CMK (cell line): ENCODE data around the gene SHISA2.

Experiments
- DNase-seq: peaks from one replicate; pipeline ENCODE4 v3.0.0-alpha.2; 2010; ENCODE audit warnings: low read depth

SHISA2 gene

DNA sequence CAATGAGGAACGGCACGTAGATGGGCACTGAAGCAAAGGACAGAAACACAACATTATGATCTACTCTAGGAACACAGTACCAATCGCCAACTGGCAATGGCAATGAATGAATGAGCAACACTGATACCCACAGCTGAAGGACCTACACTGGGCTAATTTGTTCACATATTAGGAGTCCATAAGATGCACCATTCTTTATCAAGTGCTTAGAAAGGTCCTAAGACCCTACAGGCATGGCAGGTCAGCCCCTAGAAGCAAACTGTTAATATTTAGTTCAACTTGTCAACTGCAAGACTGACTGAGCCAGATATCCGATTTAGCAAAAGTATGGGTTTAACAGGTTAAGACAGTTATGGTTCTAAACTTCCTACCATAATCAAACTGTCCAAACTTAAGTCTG is 4.8 kb downstream of the SHISA2 start:
- DNase-seq, result no peak

DNA sequence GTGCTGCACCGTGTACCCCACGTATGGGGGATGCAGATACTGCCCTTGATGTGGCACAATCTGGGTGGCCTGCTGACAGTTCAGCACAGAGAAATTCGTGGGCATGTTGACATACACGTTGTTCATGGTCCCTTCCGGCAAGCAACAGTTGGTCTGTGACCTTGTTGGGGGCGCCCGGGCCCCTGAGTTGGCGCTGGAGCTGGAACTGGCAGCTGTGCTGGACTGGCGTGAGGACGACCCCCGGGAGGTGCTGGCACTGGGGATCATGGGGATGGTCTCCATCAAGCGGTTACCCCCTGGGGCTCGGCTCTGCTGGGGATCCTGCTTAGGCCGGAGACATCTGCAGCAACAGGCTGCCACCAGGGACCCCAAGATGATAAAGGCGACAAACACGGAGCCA is 5.2 kb downstream of the SHISA2 start:
- DNase-seq, result no peak

DNA sequence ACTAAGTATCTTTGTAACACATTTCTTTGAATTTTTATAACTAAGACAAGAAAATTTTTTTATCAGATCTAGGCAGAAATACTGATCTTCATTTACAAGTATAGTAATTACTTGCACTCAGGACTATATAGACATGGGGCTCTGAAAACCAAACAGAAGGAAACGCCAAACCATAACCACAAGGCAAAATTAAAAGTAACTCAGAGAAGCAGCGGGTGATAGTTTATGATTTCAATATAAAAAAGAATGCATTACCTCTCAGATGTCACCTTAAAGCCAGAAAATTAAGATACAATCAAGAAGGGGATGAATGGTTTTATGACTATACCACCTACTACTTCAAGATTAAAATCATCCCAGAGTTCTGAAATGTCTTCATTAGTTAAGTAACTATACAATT is 6.7 kb downstream of the SHISA2 start:
- DNase-seq, result no peak

DNA sequence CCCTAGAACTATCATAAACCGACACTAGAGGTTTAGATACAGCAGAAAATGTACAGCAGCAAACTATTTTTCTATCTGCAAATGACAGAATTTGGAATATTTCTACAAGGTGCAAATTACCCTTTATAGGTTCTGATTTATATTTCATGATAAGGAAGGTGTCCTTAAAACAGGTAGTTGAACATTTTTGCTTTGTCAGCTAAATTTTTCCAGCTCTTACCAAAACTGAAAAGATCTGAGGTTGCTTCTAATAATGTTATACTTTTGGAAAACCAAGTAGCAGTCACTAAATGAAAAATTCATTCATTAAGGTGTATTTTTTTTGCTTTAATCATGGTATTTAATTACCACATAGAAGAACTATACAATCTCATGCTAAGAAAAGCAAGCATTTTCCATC is 9.0 kb downstream of the SHISA2 start:
- no peak for DNase-seq

DNA sequence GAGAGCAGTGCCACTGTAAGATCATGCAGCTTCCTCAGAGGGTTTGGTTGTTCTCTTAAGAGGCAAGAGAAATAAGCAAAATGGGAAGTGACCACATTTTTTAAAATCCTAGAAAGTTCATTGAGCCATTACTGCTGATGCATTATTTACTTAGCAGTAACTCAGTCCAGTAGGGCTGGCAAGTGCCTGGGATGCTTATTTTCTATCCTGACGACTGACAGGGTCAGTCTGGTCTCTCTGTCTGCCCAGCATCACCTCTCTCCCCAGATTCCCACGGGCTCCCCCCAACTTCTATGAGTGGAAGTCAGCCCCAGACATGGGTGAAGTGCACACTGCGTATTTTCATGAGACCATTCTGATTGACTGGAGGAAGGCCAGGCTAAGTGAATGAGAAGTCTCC is 10.4 kb downstream of the SHISA2 start:
- DNase-seq, result no peak

DNA sequence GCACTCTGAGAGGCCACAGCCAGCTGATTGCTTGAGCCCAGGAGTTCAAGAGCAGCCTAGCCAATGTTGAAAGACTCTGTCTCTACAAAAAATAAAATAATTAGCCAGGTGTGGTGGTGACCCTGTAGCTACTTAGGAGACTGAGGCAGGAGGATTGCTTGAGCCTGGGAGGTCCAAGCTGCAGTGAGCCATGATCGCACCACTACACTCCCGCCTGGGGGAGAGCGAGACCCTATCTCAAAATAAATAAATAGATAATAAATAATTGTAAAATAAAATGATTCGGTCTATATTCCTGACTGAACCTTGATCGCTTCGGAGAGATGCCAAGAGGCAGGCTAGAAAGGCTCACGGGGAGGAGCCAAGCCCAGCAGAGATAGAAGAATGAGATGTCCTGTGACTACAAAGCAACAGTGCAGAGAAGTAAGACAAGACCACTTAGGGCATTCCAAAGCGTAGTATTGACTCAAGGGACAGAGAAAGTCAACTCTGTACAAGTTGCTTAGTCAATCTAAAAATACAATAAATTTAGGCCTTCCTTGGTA is 12.8 kb downstream of the SHISA2 start:
- DNase-seq, result no peak

DNA sequence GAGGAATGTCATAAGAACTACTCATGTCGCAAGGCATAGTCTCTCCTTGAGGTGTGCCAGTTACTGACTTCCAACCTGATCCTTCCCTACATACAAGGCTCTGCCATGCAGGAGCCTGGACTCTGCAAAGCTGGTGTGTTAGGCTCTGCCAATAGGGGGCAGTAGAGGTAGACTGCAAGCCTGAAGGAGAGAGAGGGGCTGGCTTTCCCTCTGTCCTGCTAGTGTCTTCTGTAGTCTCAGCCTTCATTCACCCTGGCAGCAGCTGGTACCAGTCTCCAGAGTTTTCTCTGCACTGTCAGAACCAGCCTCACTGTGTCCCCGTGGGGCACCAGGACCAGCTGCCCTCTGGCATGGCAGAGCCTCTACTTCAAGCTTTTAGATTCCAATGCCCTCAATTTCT is 14.5 kb downstream of the SHISA2 start:
- no peak for DNase-seq

DNA sequence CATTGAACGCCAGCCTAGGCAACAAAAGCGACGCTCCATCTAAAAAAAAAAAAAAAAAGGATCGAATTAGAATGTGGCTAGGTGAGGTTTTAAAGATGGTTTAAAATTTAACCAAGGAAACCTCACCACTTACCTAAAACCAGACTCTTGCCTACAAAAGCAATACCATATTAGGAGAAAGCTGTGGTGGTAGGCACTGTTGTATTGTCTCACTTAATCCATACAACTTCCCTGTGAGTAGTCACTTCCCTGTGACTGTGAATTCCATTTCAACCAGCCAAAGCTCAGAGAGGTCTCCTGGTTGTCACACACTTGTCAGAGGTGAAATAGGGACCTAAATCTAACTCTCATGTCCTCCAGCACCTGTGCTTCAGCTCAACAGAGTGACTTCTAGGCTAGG is 15.4 kb downstream of the SHISA2 start:
- no peak for DNase-seq

DNA sequence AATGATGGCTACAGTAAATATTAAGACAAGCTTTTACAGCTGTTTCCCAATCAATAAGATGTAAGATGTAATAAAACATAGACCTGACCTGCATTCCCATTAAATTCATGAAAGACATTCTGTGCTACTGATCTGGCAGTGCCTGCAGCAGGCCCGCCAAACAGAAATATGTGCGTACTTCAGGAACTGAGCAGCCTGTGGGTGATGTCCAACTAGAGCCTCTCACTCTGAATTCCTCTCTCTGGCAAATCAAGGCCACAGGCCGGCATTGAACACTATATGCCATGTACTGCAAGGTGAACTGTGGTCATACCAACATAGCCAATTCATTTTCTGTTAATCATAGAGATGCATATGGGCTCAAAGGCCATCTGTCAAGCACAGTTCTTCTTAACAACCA is 17.8 kb downstream of the SHISA2 start:
- DNase-seq, result no peak

DNA sequence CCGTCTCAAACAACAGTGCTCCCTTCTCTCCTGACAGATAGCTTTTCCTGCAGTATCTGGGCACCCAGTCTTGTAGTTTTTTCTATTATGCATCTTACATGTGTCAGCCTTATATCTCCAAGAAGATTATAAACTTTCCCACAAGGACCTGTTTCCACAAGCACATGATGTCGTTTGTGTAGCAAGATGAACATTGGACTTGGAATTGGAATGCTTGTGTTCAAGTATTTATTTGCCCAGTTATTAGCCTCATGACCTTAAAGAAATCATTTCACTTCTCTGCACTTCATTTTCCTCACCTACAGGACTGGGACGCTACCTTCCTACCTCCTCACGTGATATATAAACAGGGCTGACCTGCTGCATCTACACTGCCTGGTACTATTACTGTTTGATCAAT is 21.5 kb downstream of the SHISA2 start:
- DNase-seq, result no peak

DNA sequence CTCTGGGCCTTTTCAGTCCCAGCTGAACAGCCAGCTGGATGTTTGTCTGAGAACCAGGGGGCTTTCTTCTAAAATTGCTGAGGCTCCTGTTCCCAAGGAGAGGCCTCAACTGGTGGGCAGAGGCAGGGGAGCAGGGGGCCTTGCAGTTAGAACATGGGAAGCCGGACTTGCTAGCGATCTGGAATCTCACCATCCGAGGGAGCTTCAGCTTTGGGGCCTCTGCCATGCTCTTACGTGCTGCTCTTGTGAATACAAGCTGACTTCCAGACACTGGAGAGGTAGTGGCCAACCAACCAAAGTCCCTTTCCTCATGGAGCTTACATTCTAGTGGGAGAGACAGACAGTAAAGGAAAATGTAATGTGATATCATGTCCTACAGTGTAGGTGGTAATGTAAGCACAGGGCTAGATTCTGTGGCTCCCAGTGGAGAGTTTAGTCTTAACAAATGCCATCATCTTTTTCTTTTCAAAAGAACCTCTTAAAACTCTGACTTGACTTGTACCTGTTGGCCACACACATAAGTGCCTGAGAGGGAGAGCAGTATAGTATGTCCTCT is 22.2 kb downstream of the SHISA2 start:
- no peak for DNase-seq

DNA sequence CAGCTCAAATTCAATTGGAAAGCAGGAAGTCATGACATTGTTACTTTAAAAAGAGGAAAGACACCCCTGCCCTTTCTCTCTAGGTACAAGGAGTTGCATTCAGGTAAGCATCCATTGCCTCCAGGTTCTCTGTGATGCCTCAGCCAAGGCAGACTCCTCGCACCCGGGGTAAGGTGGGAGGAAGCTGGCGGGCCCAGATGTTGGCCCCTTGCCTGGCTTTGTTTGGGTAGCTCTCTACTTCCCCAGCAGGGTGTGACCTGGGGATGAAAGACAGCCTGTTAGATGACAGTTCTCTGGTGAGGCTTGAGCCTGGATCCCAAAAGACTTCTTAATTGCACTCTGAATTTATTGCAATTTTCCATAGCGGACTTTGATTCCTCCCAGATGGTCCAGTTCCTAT is 25.6 kb downstream of the SHISA2 start:
- no peak for DNase-seq

DNA sequence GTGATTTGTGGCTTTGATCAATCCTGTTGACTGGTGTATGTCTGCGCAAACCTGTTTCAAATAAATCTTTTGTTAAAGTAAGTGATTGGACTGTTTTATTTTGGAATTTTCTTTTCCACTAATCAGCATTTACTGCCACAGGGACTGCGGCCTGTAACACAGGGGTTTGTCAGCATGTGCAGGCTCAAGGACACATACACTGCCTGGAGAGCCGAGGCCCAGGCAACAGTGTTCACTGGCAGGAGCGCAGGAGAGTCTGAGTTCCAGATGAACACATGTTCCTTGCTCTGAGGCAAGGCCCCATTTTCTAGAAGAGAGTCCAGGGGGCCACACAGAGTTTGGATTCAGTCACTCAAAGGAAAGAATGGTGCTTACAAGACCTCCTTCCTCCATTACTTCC is 26.0 kb downstream of the SHISA2 start:
- no peak for DNase-seq

DNA sequence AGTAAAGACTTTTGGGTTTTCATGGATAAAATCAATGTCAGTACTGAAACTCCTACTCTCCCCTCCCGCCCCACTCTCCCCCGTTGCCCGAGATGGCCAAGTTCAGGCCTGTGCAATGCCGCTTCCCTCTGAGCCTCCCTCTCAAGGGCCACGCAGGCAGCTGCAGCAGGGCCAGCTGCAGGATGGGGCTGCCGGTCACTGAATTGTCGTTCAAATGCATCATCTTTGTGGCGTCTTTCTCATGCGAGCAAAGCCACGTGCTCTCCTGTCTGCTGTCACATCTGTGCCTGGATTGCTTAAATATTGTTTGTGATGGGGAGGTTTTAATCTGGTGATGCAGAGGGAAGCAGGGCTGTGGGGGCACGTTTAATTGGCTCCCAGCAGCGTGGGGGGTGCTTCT is 26.6 kb downstream of the SHISA2 start:
- no peak for DNase-seq

DNA sequence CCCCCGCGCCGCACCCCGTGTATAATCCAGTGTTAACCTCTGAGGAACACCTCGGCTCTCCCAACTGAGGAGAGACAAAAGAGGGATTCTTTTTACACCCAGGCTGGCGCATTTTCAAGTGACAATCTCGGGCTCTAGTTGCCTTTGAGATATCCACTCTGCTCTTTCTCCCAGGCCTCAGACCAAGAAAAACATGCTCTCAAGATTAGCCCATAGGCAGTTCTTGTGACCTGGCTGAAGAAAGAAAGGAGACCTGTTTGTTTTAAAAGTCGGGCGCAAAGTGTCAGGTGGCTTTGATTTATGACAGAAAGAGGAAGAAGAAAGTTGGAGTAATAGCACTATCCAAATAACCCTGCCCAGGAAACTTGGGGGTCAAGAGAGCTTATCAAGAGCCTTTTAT is 27.3 kb downstream of the SHISA2 start:
- no peak for DNase-seq

DNA sequence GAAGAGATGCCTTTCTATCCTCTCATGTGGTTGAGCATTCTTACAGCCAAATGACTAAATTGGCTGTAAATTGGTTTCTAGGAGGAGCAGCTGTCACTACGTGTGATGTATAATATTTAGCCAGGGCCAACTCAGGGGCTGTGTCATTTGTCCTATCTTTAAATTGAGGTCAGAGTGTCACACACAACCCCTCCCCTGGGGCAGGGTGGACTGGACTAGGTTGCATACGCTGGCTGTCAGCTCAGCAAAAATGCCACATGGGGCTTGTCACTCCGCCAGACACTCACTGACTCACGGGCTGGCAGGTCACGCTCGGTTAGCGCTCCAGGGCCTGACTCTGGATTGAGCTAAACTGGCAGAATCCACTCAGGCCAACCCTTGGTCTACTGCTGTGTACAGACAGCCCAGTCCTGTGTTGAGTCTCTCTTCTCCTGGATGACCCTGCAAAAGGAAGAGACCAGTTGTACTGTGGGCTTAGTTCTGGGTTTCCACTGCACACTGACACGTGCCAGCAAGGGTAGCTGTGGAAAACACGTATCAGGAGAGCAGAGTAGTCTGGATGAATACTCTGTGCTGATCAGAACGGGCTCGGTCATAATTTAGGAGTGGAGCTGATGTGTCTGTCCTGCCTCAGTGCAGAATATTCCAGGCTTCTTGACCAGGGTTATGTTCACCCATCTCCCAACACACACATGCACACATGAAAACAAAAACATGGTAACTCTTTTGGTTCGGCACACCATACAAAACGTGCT is 29.1 kb downstream of the SHISA2 start:
- DNase-seq, result no peak

DNA sequence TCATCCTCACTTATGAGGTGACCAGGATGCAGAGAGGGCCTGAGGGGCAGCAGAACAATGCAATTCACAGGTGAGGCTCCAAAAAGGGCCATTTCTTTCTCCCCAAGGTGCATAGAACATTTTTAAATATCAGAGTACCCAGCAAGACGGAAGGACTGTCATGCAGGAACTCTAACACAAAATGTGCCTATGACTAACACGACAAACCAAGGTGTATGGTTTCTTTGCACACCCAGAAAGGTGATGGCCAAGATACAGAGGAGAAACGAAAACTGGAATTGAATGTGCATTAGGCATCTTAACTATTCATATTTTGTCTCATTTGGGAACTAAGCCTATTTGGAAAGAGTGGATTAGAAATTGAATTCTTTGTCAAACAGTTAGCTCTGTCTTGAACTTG is 29.9 kb downstream of the SHISA2 start:
- no peak for DNase-seq

DNA sequence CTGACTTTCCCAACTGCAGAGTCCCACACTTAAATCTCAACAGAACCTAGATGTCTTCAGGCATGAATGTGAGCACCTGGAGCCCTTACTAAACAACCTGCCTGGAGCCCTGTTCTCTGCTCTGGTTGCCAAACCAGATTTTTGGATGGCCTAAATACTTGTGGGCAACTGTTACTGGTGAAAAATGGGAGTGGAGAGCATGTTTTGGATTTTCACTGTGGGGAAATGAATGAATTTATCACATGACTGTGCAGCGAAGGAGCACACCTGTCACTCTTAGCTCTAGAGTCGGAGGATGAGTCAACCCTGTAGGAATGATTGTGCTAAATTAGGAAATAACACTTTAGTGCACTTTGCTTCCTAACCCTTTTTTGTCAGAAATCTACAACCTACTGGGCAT is 30.3 kb downstream of the SHISA2 start:
- no peak for DNase-seq

DNA sequence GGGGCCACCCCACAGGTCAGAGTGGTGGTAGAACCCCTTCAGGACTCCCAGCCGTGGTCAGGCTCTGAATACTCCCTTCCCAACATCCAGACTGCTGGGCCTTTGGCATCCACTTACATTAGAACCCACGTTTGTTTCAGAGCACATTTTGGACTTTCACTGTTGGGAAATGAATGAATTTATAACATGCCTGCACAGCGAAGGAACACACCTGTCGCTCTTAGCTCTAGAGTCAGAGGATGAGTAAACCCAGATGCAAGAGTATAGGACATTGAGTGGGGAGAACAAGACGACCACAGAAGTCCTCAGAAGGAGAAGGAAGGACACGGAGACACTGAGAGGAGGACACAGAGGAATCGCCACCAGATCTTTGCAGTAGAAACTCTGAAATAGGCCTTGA is 30.9 kb downstream of the SHISA2 start:
- DNase-seq, result no peak

DNA sequence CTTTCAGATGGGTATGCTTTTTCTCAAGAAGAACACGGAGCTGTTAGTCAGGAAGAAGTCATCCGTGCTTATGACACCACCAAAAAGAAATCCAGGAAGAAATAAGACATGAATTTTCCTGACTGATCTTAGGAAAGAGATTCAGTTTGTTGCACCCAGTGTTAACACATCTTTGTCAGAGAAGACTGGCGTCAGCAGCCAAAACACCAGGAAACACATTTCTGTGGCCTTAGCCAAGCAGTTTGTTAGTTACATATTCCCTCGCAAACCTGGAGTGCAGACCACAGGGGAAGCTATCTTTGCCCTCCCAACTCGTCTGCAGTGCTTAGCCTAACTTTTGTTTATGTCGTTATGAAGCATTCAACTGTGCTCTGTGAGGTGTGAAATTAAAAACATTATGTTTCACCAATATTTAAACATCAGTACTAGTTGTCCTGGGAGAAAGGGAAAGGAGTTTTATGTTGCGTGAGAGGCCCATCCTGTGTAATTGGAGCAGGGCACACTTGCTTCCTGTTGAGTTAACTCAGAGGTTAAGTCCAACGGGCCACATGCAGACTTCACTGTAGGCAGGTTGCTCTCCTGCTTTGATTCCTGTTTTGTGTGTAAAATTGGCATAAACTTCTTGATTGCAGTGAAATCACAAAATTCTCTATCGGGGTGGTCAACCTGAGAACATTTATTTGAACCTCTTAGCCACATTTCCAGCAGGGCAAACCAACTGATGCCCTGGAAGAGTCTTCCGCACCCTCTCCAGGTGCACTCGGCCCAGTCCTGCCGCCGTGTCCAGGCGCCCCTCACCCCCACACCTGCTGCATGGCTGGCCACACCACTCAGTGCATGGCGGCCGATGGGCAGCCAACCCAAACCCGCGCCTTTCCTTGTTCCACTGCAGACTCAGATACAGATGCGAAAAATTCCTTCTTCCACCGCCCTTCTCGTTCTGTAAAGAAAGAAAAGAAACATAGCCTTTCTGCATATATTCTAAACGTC is 31.6 kb downstream of the SHISA2 start:
- DNase-seq, result no peak

DNA sequence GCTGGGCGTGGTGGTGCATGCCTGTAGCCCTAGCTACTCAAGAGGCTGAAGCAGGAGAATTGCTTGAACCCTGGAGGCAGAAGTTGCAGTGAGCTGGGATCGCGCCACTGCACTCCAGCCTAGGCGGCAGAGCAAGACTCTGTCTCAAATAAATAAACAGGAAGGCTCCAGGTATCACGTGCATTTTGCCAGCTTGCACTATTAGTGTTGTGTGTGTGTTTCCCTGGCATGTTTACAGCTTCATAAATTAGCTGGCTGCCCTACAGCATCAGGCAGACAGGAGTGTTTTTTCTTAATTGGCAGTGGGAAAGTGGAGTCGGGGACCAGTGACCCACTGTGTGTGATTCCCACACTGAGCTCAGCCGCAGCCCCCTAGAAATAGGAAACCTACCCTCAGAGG is 32.6 kb downstream of the SHISA2 start:
- DNase-seq, result no peak

DNA sequence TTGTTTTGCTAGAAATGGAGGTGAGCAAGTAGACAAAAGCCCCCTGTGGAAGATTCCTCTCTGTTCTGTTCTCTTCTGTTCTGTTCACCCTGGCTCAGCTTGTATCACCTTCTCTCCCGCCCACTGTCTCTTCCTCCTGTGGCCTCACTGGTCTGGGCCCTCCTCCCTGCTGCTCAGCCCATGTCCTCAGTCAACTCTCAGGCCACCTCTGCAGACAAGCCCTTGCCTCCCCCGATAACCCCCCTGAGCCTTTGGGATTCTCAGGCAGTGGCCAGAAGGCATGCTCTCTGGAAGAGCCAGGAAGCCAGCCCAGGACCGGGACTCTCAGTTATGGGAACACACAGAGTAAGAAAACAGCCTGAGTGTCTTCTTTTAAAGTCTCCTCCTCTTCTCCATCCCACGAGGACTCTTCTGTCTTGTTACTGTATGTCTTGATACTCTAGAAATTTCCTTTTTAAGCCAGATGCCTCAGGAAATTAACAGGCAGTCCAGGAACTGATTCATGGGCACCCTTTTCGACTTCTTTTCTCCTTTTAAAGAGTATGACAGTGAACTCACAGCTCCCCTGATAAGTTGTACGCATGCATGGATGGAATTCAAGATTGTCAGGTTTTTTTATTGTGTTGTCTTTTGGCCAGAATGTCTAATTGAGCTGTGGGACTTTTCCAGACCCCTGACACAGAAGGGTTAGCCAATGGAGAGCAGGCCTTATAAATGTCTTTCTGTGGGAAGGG is 33.7 kb downstream of the SHISA2 start:
- no peak for DNase-seq
